GM12878 (cell line): ENCODE measurements around the gene SPATA6. TPM values are rescaled to one million over a fixed set of nuclear protein-coding genes. Genes with fewer than 3 reads are reported as not detected.

Source experiments
- ATAC-seq: fragments of 200-7000 bp; cut with Tn5 transposase; 3 replicates; pipeline ENCODE4 v1.9.1; 2020; ENCODE audit warnings: mild to moderate bottlenecking, moderate library complexity
- BruUV-seq: library from RNA; stranded (reverse); fragments of 400-500 nt; replicated peaks from 2 replicates; lab custom pipeline; 2021; lab: Mats Ljungman, UMichigan
- CTCF ChIA-PET: fragments of 300-600 bp; sonication (Branson Sonifier 250); formaldehyde crosslinking; extraction: SDS; loops from one replicate; lab custom pipeline; 2021; ENCODE audit warnings: inconsistent platforms; lab: Yijun Ruan, JAX
- POLR2A ChIA-PET: fragments of 350-600 bp; formaldehyde crosslinking; extraction: SDS; loops from one replicate; lab custom pipeline; 2021; ENCODE audit warnings: inconsistent platforms; lab: Charles Lee
- RAD21 ChIA-PET: fragments of 300-600 bp; sonication (Branson Sonifier 250); formaldehyde crosslinking; loops from one replicate; lab custom pipeline; 2023; ENCODE audit warnings: antibody characterized with exemption; ENCODE audit not compliant: unreplicated experiment; lab: Charles Lee
- SMC1A ChIA-PET: fragments of 300-600 bp; sonication (Branson Sonifier 250); formaldehyde crosslinking; loops from one replicate; lab custom pipeline; 2023; ENCODE audit not compliant: unreplicated experiment, uncharacterized antibody; lab: Charles Lee
- DNase-seq: peaks from one replicate; pipeline ENCODE4 v3.0.0-alpha.2; 2011; ENCODE audit warnings: low read depth, low spot score
- FAIRE-seq: peaks from 3 replicates; lab custom pipeline; 2011; peaks lifted over from hg19 to GRCh38; lab: Jason Lieb, UNC
- H2AFZ ChIP-seq: 2 replicates; pipeline ENCODE4 v1.6.0; 2011; ENCODE audit warnings: low read depth, low read length, control low read depth; ENCODE audit not compliant: control insufficient read depth
- H3K27ac ChIP-seq: 2 replicates; pipeline ENCODE4 v1.5.1; 2011; ENCODE audit warnings: control low read depth; ENCODE audit not compliant: control insufficient read depth, insufficient read depth
- H3K27me3 ChIP-seq, 2 experiments: replicated peaks in 1 of 2; 2 replicates each; pipeline versions ENCODE4 v1.6.0 to v1.6.1; 2011; ENCODE audit warnings: low read length in 1 of 2; ENCODE audit not compliant: control insufficient read depth in 2 of 2, insufficient read depth in 2 of 2
- H3K36me3 ChIP-seq, 2 experiments: 2 replicates each; pipeline ENCODE4 v1.5.1; 2011; ENCODE audit warnings: low read length in 1 of 2; ENCODE audit not compliant: control insufficient read depth in 2 of 2, insufficient read depth in 2 of 2
- H3K4me1 ChIP-seq: 2 replicates; pipeline ENCODE4 v1.6.1; 2011; ENCODE audit warnings: mild to moderate bottlenecking, low read length, moderate library complexity, mixed read lengths; ENCODE audit not compliant: control insufficient read depth, insufficient read depth
- H3K4me2 ChIP-seq: 2 replicates; pipeline ENCODE4 v1.6.0; 2011; ENCODE audit warnings: control low read depth; ENCODE audit not compliant: control insufficient read depth, insufficient read depth
- H3K4me3 ChIP-seq: fragments of 200-600 bp; sonication (generic); 2 replicates; pipeline ENCODE4 v1.5.1; 2016
- H3K79me2 ChIP-seq: 2 replicates; pipeline ENCODE4 v1.6.0; 2011; ENCODE audit warnings: low read length; ENCODE audit not compliant: control insufficient read depth, insufficient read depth
- H3K9ac ChIP-seq: 2 replicates; pipeline ENCODE4 v1.8.0; 2011; ENCODE audit warnings: low read length, control low read depth, mixed read lengths; ENCODE audit not compliant: control insufficient read depth, insufficient read depth
- H3K9me3 ChIP-seq: replicated peaks from 3 replicates; pipeline ENCODE4 v1.5.1; 2011; ENCODE audit warnings: mild to moderate bottlenecking, low read length; ENCODE audit not compliant: control insufficient read depth, insufficient read depth
- H4K20me1 ChIP-seq: 2 replicates; pipeline ENCODE4 v1.6.0; 2011; ENCODE audit not compliant: control insufficient read depth, insufficient read depth
- EZH2 ChIP-seq: IDR thresholded peaks from 2 replicates; pipeline ENCODE4 v1.6.1; 2012; ENCODE audit warnings: low read depth, mild to moderate bottlenecking, control low read depth, inconsistent platforms, low read length, borderline replicate concordance; ENCODE audit not compliant: control insufficient read depth
- HCFC1 ChIP-seq: fragments of 150-350 bp; IDR thresholded peaks from 2 replicates; pipeline ENCODE4 v1.6.1; 2014; ENCODE audit warnings: low read length
- LARP7 ChIP-seq: fragments of 450-650 bp; IDR thresholded peaks from 2 replicates; pipeline ENCODE4 v1.6.1; 2017; ENCODE audit warnings: mild to moderate bottlenecking
- MEF2B ChIP-seq: fragments of 450-650 bp; IDR thresholded peaks from 2 replicates; pipeline ENCODE4 v1.6.1; 2018; ENCODE audit warnings: mild to moderate bottlenecking, moderate library complexity; ENCODE audit not compliant: partially characterized antibody, poor library complexity, severe bottlenecking
- NFXL1 ChIP-seq: fragments of 450-650 bp; IDR thresholded peaks from 2 replicates; pipeline ENCODE4 v1.6.1; 2017; ENCODE audit warnings: antibody characterized with exemption, mild to moderate bottlenecking, borderline replicate concordance
- POLR2AphosphoS2 ChIP-seq: IDR thresholded peaks from 2 replicates; pipeline ENCODE4 v1.6.1; 2011; ENCODE audit warnings: low read depth, mild to moderate bottlenecking, low read length, improper control_type of control experiment, moderate library complexity
- RB1 ChIP-seq: fragments of 450-650 bp; formaldehyde crosslinking; IDR thresholded peaks from 2 replicates; pipeline ENCODE4 v1.6.1; 2017; ENCODE audit warnings: mild to moderate bottlenecking, borderline replicate concordance
- STAT3 ChIP-seq: IDR thresholded peaks from 2 replicates; pipeline ENCODE4 v1.6.1; 2011; ENCODE audit warnings: low read depth, low read length, improper control_type of control experiment
- YBX1 ChIP-seq: fragments of 450-650 bp; IDR thresholded peaks from 2 replicates; pipeline ENCODE4 v1.6.1; 2016; ENCODE audit warnings: antibody characterized with exemption
- WGBS: methylation state at CpG from one replicate; pipeline ENCODE4 v1.1.6; 2016; ENCODE audit warnings: low lambda C conversion rate; ENCODE audit not compliant: insufficient replicate concordance, insufficient coverage; ENCODE audit errors: missing lambda C conversion rate; 5-methylcytosine and 5-hydroxymethylcytosine counted together
- in situ Hi-C: fragments of 300-500 bp; cut with MboI; formaldehyde crosslinking; loops from 9 replicates; pipeline ENCODE4 v1.14.3; 2018; ENCODE audit warnings: mixed read lengths
- intact Hi-C: fragments of 100-400 bp; cut with micrococcal nuclease; formaldehyde crosslinking; loops from one replicate; pipeline ENCODE4 v1.14.2; 2022; ENCODE audit not compliant: unreplicated experiment
- polyA plus RNA-seq, 11 experiments: library from polyadenylated mRNA; depleted of rRNA in 4 of 11; unstranded in 6 of 11; stranded (reverse) in 5 of 11; fragments of >200 nt; fragmentation: Nextera tagmentation in 4 of 11; fragmentation: Illumina TruSeq in 1 of 11; extraction: Ambion mirVana in 4 of 11; extraction: Trizol in 1 of 11; gene quantifications; 1 replicate in 1 of 11; 2 replicates in 10 of 11; pipeline versions ENCODE4 v1.2.1 to v1.2.3, GENCODE V29; 2011 to 2016; ENCODE audit warnings: inconsistent platforms in 2 of 11, missing spikeins in 2 of 11, low read depth in 1 of 11
- total RNA-seq, 4 experiments: library from RNA; depleted of rRNA in 3 of 4; stranded (reverse); fragments of >200 nt in 3 of 4; fragmentation: Illumina TruSeq in 1 of 4; extraction: Trizol in 1 of 4; gene quantifications; 2 replicates each; pipeline versions ENCODE4 v1.2.1 to v1.2.3, GENCODE V29; 2013 to 2021
- TF ChIP-seq, protein P1 (sequence below): IDR thresholded peaks from 2 replicates; pipeline ENCODE4 v1.6.1; 2012; ENCODE audit warnings: low read length, inconsistent platforms
- TF ChIP-seq, protein P2 (sequence below): fragments of 450-650 bp; IDR thresholded peaks from 2 replicates; pipeline ENCODE4 v1.6.1; 2016; ENCODE audit warnings: mild to moderate bottlenecking

Gene SPATA6
- total and polyA plus RNA-seq, 10 of the 15 experiments (the other 5 are each of a cell fraction or from before 2014, with no cell fraction given), result 0.29 TPM; not detected in 9

GRCh38 chr1:48387409-48387808 lies 84.6 kb downstream of the SPATA6 start:
- no peaks in the 10 kb centered on the region for H3K36me3 ChIP-seq
- no peaks in the 10 kb centered on the region for H3K9me3 ChIP-seq
- ChIA-PET POLR2A (no interaction called here), SMC1A (no interaction called here), RAD21 (no interaction called here)
- H3K4me3 ChIP-seq, result no peak overlapping the region
- no peak overlapping the region for H3K9ac ChIP-seq
- in situ Hi-C loops, result no loop called here
- FAIRE-seq (no peak), ATAC-seq (no peak), DNase-seq (no peak)
- no peaks in the 10 kb centered on the region for H4K20me1 ChIP-seq
- no peak overlapping the region for H3K4me2 ChIP-seq
- no peaks in the 10 kb centered on the region for H3K79me2 ChIP-seq
- H3K27me3 ChIP-seq, result no peaks in the 10 kb centered on the region
- BruUV-seq, result no TSS peak
- H2AFZ ChIP-seq, result no peak overlapping the region
- no peak overlapping the region for H3K27ac ChIP-seq
- WGBS, result 11% methylated on average over 3 of the region's 3 CpGs
- no peaks in the 10 kb centered on the region for H3K4me1 ChIP-seq
- TF ChIP-seq STAT3 (no peak), MEF2B (no peak)
- TF ChIP-seq, all 136 proteins: peak for 0
- CTCF ChIA-PET, result no interaction called here
- intact Hi-C loops, result no loop called here

GRCh38 chr1:48374785-48375184 lies 97.2 kb downstream of the SPATA6 start:
- no peak for ATAC-seq
- intact Hi-C loops, result no loop called here

More at GRCh38 chr1:48374785-48375184, 97.2 kb downstream of the SPATA6 start:
- in situ Hi-C loops, result no loop called here
- ChIA-PET SMC1A (no interaction called here), CTCF (no interaction called here), POLR2A (no interaction called here), RAD21 (no interaction called here)
- Histone ChIP-seq H3K4me1 (no peaks in the 10 kb centered on the region), H3K4me3 (no peak overlapping the region), H3K36me3 (no peaks in the 10 kb centered on the region), H3K9ac (no peak overlapping the region), H2AFZ (no peak overlapping the region), H3K4me2 (no peak overlapping the region), H3K27me3 (no peaks in the 10 kb centered on the region), H3K9me3 (no peaks in the 10 kb centered on the region), H3K27ac (no peak overlapping the region), H3K79me2 (no peaks in the 10 kb centered on the region), H4K20me1 (no peaks in the 10 kb centered on the region)
- no peak for FAIRE-seq
- DNase-seq, result no peak
- TF ChIP-seq LARP7 (no peak), EZH2 (no peak), RB1 (no peak), POLR2AphosphoS2 (no peak), YBX1 (no peak), HCFC1 (no peak), NFXL1 (no peak)
- TF ChIP-seq, protein P1, sequence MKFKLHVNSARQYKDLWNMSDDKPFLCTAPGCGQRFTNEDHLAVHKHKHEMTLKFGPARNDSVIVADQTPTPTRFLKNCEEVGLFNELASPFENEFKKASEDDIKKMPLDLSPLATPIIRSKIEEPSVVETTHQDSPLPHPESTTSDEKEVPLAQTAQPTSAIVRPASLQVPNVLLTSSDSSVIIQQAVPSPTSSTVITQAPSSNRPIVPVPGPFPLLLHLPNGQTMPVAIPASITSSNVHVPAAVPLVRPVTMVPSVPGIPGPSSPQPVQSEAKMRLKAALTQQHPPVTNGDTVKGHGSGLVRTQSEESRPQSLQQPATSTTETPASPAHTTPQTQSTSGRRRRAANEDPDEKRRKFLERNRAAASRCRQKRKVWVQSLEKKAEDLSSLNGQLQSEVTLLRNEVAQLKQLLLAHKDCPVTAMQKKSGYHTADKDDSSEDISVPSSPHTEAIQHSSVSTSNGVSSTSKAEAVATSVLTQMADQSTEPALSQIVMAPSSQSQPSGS, result no peak
- TF ChIP-seq, protein P2, sequence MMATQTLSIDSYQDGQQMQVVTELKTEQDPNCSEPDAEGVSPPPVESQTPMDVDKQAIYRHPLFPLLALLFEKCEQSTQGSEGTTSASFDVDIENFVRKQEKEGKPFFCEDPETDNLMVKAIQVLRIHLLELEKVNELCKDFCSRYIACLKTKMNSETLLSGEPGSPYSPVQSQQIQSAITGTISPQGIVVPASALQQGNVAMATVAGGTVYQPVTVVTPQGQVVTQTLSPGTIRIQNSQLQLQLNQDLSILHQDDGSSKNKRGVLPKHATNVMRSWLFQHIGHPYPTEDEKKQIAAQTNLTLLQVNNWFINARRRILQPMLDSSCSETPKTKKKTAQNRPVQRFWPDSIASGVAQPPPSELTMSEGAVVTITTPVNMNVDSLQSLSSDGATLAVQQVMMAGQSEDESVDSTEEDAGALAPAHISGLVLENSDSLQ, result no peak
- BruUV-seq, result no TSS peak
